GM19438 (cell line): ENCODE data around the gene HNRNPM.
A peak's percentile ranks its signal among the peaks of the same experiment; 100 is the strongest.
"Not testable (repeated sequence)": the region's sequence is repeated elsewhere in the genome, so short reads cannot be mapped to it uniquely, and the experiment has no call there.

Source experiments
- ATAC-seq: cut with Tn5 transposase; IDR thresholded peaks from one replicate; pipeline ENCODE4 v1.9.1; 2021; ENCODE audit warnings: low read depth; ENCODE audit not compliant: unreplicated experiment

HNRNPM gene

GRCh38 chr19:8506402-8506957, 61.7 kb downstream of the HNRNPM start:
- ATAC-seq = no peak

- no peak for ATAC-seq
Measured at GRCh38 chr19:8510589-8511115, 65.9 kb downstream of the HNRNPM start.

GRCh38 chr19:8511573-8512101, 66.9 kb downstream of the HNRNPM start:
- no peak for ATAC-seq

- no peak for ATAC-seq
Measured at GRCh38 chr19:8512115-8512967, 67.6 kb downstream of the HNRNPM start.

GRCh38 chr19:8513036-8513686, 68.4 kb downstream of the HNRNPM start:
- no peak for ATAC-seq

- peak; percentile 88 for ATAC-seq
Measured at GRCh38 chr19:8513687-8514504, 69.1 kb downstream of the HNRNPM start, which contains the start of gene ZNF414. Gene ZNF414, minus strand, starts transcription at chr19:8514167. Its CDS starts 121 bp downstream, at chr19:8514046.

- ATAC-seq = not testable (repeated sequence)
Measured at GRCh38 chr19:8514505-8515009, 69.8 kb downstream of the HNRNPM start.

- no peak for ATAC-seq
Measured at GRCh38 chr19:8515317-8515716, 70.5 kb downstream of the HNRNPM start.

GRCh38 chr19:8517551-8518442, 73.0 kb downstream of the HNRNPM start:
- ATAC-seq = no peak

GRCh38 chr19:8518536-8518935, 73.8 kb downstream of the HNRNPM start:
- no peak for ATAC-seq

GRCh38 chr19:8519388-8519787, 74.6 kb downstream of the HNRNPM start:
- ATAC-seq = no peak

- ATAC-seq = no peak
Measured at GRCh38 chr19:8525401-8525684, 80.6 kb downstream of the HNRNPM start.

- ATAC-seq = no peak
Measured at GRCh38 chr19:8526345-8527091, 81.7 kb downstream of the HNRNPM start.

- ATAC-seq = no peak
Measured at GRCh38 chr19:8528500-8528899, 83.7 kb downstream of the HNRNPM start.

GRCh38 chr19:8529369-8530006, 84.7 kb downstream of the HNRNPM start:
- no peak for ATAC-seq

- ATAC-seq = no peak
Measured at GRCh38 chr19:8530061-8530679, 85.4 kb downstream of the HNRNPM start.

- no peak for ATAC-seq
Measured at GRCh38 chr19:8531470-8531869, 86.7 kb downstream of the HNRNPM start.

GRCh38 chr19:8532225-8532624, 87.5 kb downstream of the HNRNPM start:
- no peak for ATAC-seq
